CD14-positive monocyte (primary cell): ENCODE measurements around the gene TMEM80. TPM values are rescaled to one million over a fixed set of nuclear protein-coding genes. Genes with fewer than 3 reads are reported as not detected.

Experiments
- DNase-seq, 3 donors: peaks; one replicate each; pipeline ENCODE4 v3.0.0-alpha.2; 2011 to 2022
- H2AFZ ChIP-seq: 2 replicates; pipeline ENCODE4 v1.6.0; 2012; ENCODE audit warnings: mild to moderate bottlenecking, low read depth, low read length, inconsistent platforms; ENCODE audit not compliant: insufficient read depth, poor library complexity, severe bottlenecking
- H3K27ac ChIP-seq, 2 donors: 1 replicate in 1 of 2; 2 replicates in 1 of 2; pipeline ENCODE4 v1.5.1; 2012 to 2013; ENCODE audit warnings: low read length in 2 of 2, control low read depth in 1 of 2, inconsistent platforms in 1 of 2, low read depth in 1 of 2, mild to moderate bottlenecking in 1 of 2
- H3K27me3 ChIP-seq, 2 donors: one replicate each; pipeline versions ENCODE4 v1.6.0 to v1.6.1; 2011 to 2013; ENCODE audit warnings: low read length in 2 of 2; ENCODE audit not compliant: control insufficient read depth in 2 of 2, insufficient read depth in 2 of 2
- H3K36me3 ChIP-seq, 2 donors: replicated peaks in 1 of 2; 1 replicate in 1 of 2; 2 replicates in 1 of 2; pipeline versions ENCODE4 v1.5.1 to v1.6.1; 2012 to 2013; ENCODE audit warnings: low read length in 2 of 2, control low read depth in 1 of 2, inconsistent platforms in 1 of 2, mild to moderate bottlenecking in 1 of 2; ENCODE audit not compliant: insufficient read depth in 2 of 2, control insufficient read depth in 1 of 2
- H3K4me1 ChIP-seq, 2 donors: 1 replicate in 1 of 2; 2 replicates in 1 of 2; pipeline versions ENCODE4 v1.5.1 to v1.6.1; 2012 to 2013; ENCODE audit warnings: low read length in 2 of 2, control low read depth in 1 of 2, inconsistent platforms in 1 of 2, mild to moderate bottlenecking in 1 of 2, moderate library complexity in 1 of 2; ENCODE audit not compliant: insufficient read depth in 2 of 2, control insufficient read depth in 1 of 2
- H3K4me2 ChIP-seq: replicated peaks from 2 replicates; pipeline ENCODE3; 2012; ENCODE audit warnings: low read length, moderate library complexity, mild to moderate bottlenecking; ENCODE audit not compliant: poor library complexity, severe bottlenecking; ENCODE audit errors: extremely low read depth
- H3K4me3 ChIP-seq, 3 experiments: fragments of 200-600 bp in 1 of 3; sonication (generic) in 1 of 3; replicated peaks in 1 of 3; 1 replicate in 2 of 3; 2 replicates in 1 of 3; pipeline ENCODE4 v1.5.1; 2011 to 2013; ENCODE audit warnings: low read length in 3 of 3, mild to moderate bottlenecking in 3 of 3, control low read depth in 2 of 3, low read depth in 2 of 3, inconsistent platforms in 1 of 3, moderate library complexity in 1 of 3
- H3K79me2 ChIP-seq: 2 replicates; pipeline ENCODE4 v1.6.0; 2012; ENCODE audit warnings: mild to moderate bottlenecking, control low read depth, inconsistent platforms, low read length, moderate library complexity; ENCODE audit not compliant: insufficient read depth
- H3K9ac ChIP-seq: 2 replicates; pipeline ENCODE4 v1.6.0; 2017; ENCODE audit warnings: low read length, mild to moderate bottlenecking; ENCODE audit not compliant: insufficient read depth, poor library complexity, severe bottlenecking
- H3K9me3 ChIP-seq, 2 donors: replicated peaks in 1 of 2; 1 replicate in 1 of 2; 2 replicates in 1 of 2; pipeline versions ENCODE4 v1.5.1 to v1.6.1; 2012 to 2013; ENCODE audit warnings: low read length in 2 of 2, control low read depth in 1 of 2; ENCODE audit not compliant: control insufficient read depth in 1 of 2, insufficient read depth in 1 of 2
- H4K20me1 ChIP-seq: 2 replicates; pipeline ENCODE4 v1.6.0; 2012; ENCODE audit warnings: mild to moderate bottlenecking, low read length, control low read depth, moderate library complexity; ENCODE audit not compliant: insufficient read depth
- H3K27ac Mint-ChIP-seq, 7 donors: one replicate each; pipeline ENCODE4 v1.8.0; 2020; ENCODE audit warnings: mild to moderate bottlenecking in 7 of 7, mixed read lengths in 7 of 7, moderate library complexity in 6 of 7, inconsistent platforms in 2 of 7
- H3K27me3 Mint-ChIP-seq, 3 donors: one replicate each; pipeline ENCODE4 v1.8.0; 2021 to 2022; ENCODE audit warnings: low read depth in 3 of 3, mild to moderate bottlenecking in 3 of 3, mixed read lengths in 3 of 3, moderate library complexity in 3 of 3, inconsistent platforms in 1 of 3
- H3K36me3 Mint-ChIP-seq, 2 donors: one replicate each; pipeline ENCODE4 v1.8.0; 2020; ENCODE audit warnings: mixed read lengths in 2 of 2, inconsistent platforms in 1 of 2, mild to moderate bottlenecking in 1 of 2
- H3K4me1 Mint-ChIP-seq: one replicate; pipeline ENCODE4 v1.8.0; 2020; ENCODE audit warnings: mild to moderate bottlenecking, mixed read lengths
- H3K4me3 Mint-ChIP-seq, 2 donors: one replicate each; pipeline ENCODE4 v1.8.0; 2020; ENCODE audit warnings: mild to moderate bottlenecking in 2 of 2, mixed read lengths in 2 of 2, moderate library complexity in 1 of 2
- H3K9me3 Mint-ChIP-seq, 7 donors: one replicate each; pipeline ENCODE4 v1.8.0; 2020 to 2022; ENCODE audit warnings: mixed read lengths in 7 of 7, mild to moderate bottlenecking in 6 of 7, moderate library complexity in 6 of 7, inconsistent platforms in 2 of 7
- CTCF ChIP-seq: fragments of 200-600 bp; IDR thresholded peaks from one replicate; pipeline ENCODE4 v1.8.0; 2022; ENCODE audit warnings: antibody characterized with exemption, mild to moderate bottlenecking
- WGBS: methylation state at CpG from one replicate; pipeline ENCODE4 v1.1.5; 2013; ENCODE audit warnings: missing lambda C conversion rate; ENCODE audit not compliant: insufficient coverage; 5-methylcytosine and 5-hydroxymethylcytosine counted together
- intact Hi-C, 2 donors: fragments of 100-400 bp; cut with micrococcal nuclease; formaldehyde crosslinking; loops; one replicate each; pipeline versions ENCODE4 v1.15.0 to v1.15.1; 2023
- polyA plus RNA-seq, 3 donors: library from polyadenylated mRNA; depleted of rRNA in 1 of 3; unstranded in 2 of 3; stranded (reverse) in 1 of 3; fragments of 300-500 nt in 2 of 3; fragments of >200 nt in 1 of 3; fragmentation: Illumina TruSeq in 2 of 3; gene quantifications; 1 replicate in 2 of 3; 2 replicates in 1 of 3; pipeline ENCODE4 v1.2.3, GENCODE V29; 2012 to 2021

TMEM80 gene
- polyA plus RNA-seq, 3 donors: 31.6 to 69.4 (median 37.3) TPM

GRCh38 chr11:726278-727220 is 30.9 kb downstream of the TMEM80 start:
- Mint-ChIP-seq H3K4me3 (peak overlapping the region in 1 of 2 donors; percentile 80), H3K4me1 (peaks cover 27% of the 10 kb centered on the region), H3K27ac (no peak overlapping the region), H3K27me3 (peaks cover 25 to 62% (median 36%) of the 10 kb centered on the region in 3 donors), H3K36me3 (no peaks in the 10 kb centered on the region), H3K9me3 (peaks cover 0 to 10% (median 2%) of the 10 kb centered on the region in 7 donors)
- no peaks in the 10 kb centered on the region for H3K36me3 ChIP-seq
- no peaks in the 10 kb centered on the region for H3K9me3 ChIP-seq
- DNase-seq: peak in 2 of 3 donors; percentile 39 to 42
- peak overlapping the region; percentile 71 for H2AFZ ChIP-seq
- no peak overlapping the region for H3K27ac ChIP-seq
- H3K9ac ChIP-seq: peak overlapping the region; percentile 59
- intact Hi-C loops: no loop called here
- H3K4me3 ChIP-seq: peak overlapping the region in 1 of 3 experiments; percentile 67
- 12% methylated on average over 54 of the region's 61 CpGs for WGBS
- H4K20me1 ChIP-seq: no peaks in the 10 kb centered on the region
- peak overlapping the region; percentile 76 for H3K4me2 ChIP-seq
- no peaks in the 10 kb centered on the region for H3K79me2 ChIP-seq
- peaks cover 43 to 57% of the 10 kb centered on the region in 2 donors for H3K4me1 ChIP-seq
- no peak for TF ChIP-seq CTCF
- H3K27me3 ChIP-seq: peaks cover 8 to 44% of the 10 kb centered on the region in 2 donors

GRCh38 chr11:727281-727701 is 31.7 kb downstream of the TMEM80 start:
- Histone ChIP-seq H3K27me3 (peaks cover 8 to 38% of the 10 kb centered on the region in 2 donors), H3K36me3 (no peaks in the 10 kb centered on the region), H3K27ac (no peak overlapping the region), H3K79me2 (no peaks in the 10 kb centered on the region), H3K4me1 (peaks cover 35 to 50% of the 10 kb centered on the region in 2 donors), H2AFZ (no peak overlapping the region), H3K4me3 (no peak overlapping the region), H3K4me2 (no peak overlapping the region), H4K20me1 (no peaks in the 10 kb centered on the region), H3K9me3 (no peaks in the 10 kb centered on the region), H3K9ac (no peak overlapping the region)
- no peak for DNase-seq
- intact Hi-C loops: no loop called here
- H3K4me3 Mint-ChIP-seq: peak overlapping the region in 1 of 2 donors; percentile 30
- no peaks in the 10 kb centered on the region for H3K36me3 Mint-ChIP-seq
- 95% methylated on average over 10 of the region's 12 CpGs for WGBS
- no peak for TF ChIP-seq CTCF
- H3K27ac Mint-ChIP-seq: no peak overlapping the region
- peaks cover 24% of the 10 kb centered on the region for H3K4me1 Mint-ChIP-seq
- peaks cover 0 to 6% (median 2%) of the 10 kb centered on the region in 7 donors for H3K9me3 Mint-ChIP-seq
- H3K27me3 Mint-ChIP-seq: peaks cover 21 to 55% (median 32%) of the 10 kb centered on the region in 3 donors
